MM.1S (cell line): ENCODE measurements around the gene TPCN1.

Experiments used
- EZH2phosphoT487 ChIP-seq: fragments of 300-600 bp; sonication (generic); IDR thresholded peaks from 2 replicates; pipeline ENCODE4 v1.6.1; 2018; ENCODE audit warnings: antibody characterized with exemption, low read length
- TF ChIP-seq, protein P1 (sequence below): fragments of 300-600 bp; sonication (generic); IDR thresholded peaks from 2 replicates; pipeline ENCODE4 v1.5.1; 2016; ENCODE audit warnings: antibody characterized with exemption, low read length, mixed read lengths

DNA sequence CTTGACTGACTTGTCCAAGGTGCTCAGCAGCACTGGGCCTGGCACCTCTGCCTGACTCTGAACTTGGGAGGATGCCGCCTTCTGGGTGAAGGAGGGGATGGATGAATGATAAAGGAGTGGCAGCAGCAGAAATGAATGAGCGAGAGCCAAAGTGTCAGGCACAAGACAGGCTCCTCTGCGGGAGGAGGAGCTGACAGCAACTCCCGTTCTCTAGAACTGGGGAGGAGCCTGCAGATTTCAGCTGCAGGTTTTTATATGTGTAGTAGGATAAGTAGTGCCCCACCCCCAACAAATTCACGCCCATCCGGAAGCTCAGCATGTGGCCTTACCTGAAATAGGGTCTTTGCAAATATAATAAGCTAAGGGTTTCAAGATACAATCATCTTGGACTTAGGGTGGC lies 80.5 kb downstream of the TPCN1 start:
- no peak for TF ChIP-seq EZH2phosphoT487
- TF ChIP-seq, protein P1, sequence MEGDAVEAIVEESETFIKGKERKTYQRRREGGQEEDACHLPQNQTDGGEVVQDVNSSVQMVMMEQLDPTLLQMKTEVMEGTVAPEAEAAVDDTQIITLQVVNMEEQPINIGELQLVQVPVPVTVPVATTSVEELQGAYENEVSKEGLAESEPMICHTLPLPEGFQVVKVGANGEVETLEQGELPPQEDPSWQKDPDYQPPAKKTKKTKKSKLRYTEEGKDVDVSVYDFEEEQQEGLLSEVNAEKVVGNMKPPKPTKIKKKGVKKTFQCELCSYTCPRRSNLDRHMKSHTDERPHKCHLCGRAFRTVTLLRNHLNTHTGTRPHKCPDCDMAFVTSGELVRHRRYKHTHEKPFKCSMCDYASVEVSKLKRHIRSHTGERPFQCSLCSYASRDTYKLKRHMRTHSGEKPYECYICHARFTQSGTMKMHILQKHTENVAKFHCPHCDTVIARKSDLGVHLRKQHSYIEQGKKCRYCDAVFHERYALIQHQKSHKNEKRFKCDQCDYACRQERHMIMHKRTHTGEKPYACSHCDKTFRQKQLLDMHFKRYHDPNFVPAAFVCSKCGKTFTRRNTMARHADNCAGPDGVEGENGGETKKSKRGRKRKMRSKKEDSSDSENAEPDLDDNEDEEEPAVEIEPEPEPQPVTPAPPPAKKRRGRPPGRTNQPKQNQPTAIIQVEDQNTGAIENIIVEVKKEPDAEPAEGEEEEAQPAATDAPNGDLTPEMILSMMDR = no peak
